B cell (primary cell): ENCODE measurements around the gene CCDC107. TPM values are rescaled to one million over a fixed set of nuclear protein-coding genes. Genes with fewer than 3 reads are reported as not detected.

Source experiments
- ATAC-seq: fragments of 200-7000 bp; cut with Tn5 transposase; one replicate; pipeline ENCODE4 v1.10.0; 2021; ENCODE audit warnings: low read depth, mild to moderate bottlenecking, moderate number of reproducible peaks, moderate library complexity
- CTCF ChIA-PET: fragments of 350-600 bp; sonication (Branson Sonifier 250); formaldehyde crosslinking; loops from one replicate; lab custom pipeline; 2021; ENCODE audit warnings: antibody characterized with exemption, inconsistent platforms; lab: Charles Lee
- POLR2A ChIA-PET: fragments of 350-600 bp; sonication (Branson Sonifier 250); formaldehyde crosslinking; loops from one replicate; lab custom pipeline; 2021; ENCODE audit warnings: antibody characterized with exemption; lab: Charles Lee
- DNase-seq: peaks from one replicate; pipeline ENCODE4 v3.0.0; 2013
- H2AFZ ChIP-seq: 2 replicates; pipeline ENCODE4 v1.6.1; 2012; ENCODE audit warnings: mild to moderate bottlenecking, low read depth, low read length; ENCODE audit not compliant: insufficient read depth, poor library complexity, severe bottlenecking
- H3K27ac ChIP-seq, 2 donors: 1 replicate in 1 of 2; 2 replicates in 1 of 2; pipeline ENCODE4 v1.5.1; 2012 to 2013; ENCODE audit warnings: low read length in 2 of 2, mild to moderate bottlenecking in 2 of 2, moderate library complexity in 1 of 2
- H3K27me3 ChIP-seq, 4 experiments: fragments of 200-600 bp in 1 of 4; sonication (generic) in 1 of 4; replicated peaks in 1 of 4; 1 replicate in 2 of 4; 2 replicates in 2 of 4; pipeline versions ENCODE4 v1.6.1 to v1.7.0; 2013 to 2016; ENCODE audit warnings: low read length in 3 of 4, mild to moderate bottlenecking in 2 of 4, mixed read lengths in 1 of 4, moderate library complexity in 1 of 4; ENCODE audit not compliant: insufficient read depth in 4 of 4, control insufficient read depth in 3 of 4; ENCODE audit errors: control extremely low read depth in 1 of 4
- H3K36me3 ChIP-seq, 2 experiments: replicated peaks in 1 of 2; 1 replicate in 1 of 2; 2 replicates in 1 of 2; pipeline versions ENCODE4 v1.6.1 to v1.7.1; 2013; ENCODE audit warnings: low read length in 1 of 2; ENCODE audit not compliant: insufficient read depth in 2 of 2, control insufficient read depth in 1 of 2; ENCODE audit errors: control extremely low read depth in 1 of 2, extremely low read depth in 1 of 2
- H3K4me1 ChIP-seq, 2 donors: fragments of 200-600 bp in 1 of 2; sonication (generic) in 1 of 2; 1 replicate in 1 of 2; 2 replicates in 1 of 2; pipeline versions ENCODE4 v1.5.1 to v1.6.1; 2013 to 2017; ENCODE audit warnings: low read length in 2 of 2; ENCODE audit not compliant: control insufficient read depth in 2 of 2, insufficient read depth in 2 of 2
- H3K4me2 ChIP-seq: replicated peaks from 2 replicates; pipeline ENCODE3; 2012; ENCODE audit warnings: mild to moderate bottlenecking, low read depth, low read length; ENCODE audit not compliant: poor library complexity, severe bottlenecking
- H3K4me3 ChIP-seq, 5 experiments: fragments of 200-600 bp in 1 of 5; sonication (generic) in 1 of 5; 1 replicate in 3 of 5; 2 replicates in 2 of 5; pipeline versions ENCODE4 v1.5.1 to v1.7.0; 2011 to 2016; ENCODE audit warnings: low read length in 4 of 5, mild to moderate bottlenecking in 4 of 5, low read depth in 2 of 5, control low read depth in 1 of 5, moderate library complexity in 1 of 5; ENCODE audit not compliant: insufficient read depth in 1 of 5; ENCODE audit errors: control extremely low read depth in 1 of 5, extremely low read depth in 1 of 5
- H3K79me2 ChIP-seq: fragments of 200-600 bp; sonication (generic); one replicate; pipeline ENCODE4 v1.6.0; 2016; ENCODE audit warnings: low read length; ENCODE audit not compliant: control insufficient read depth, insufficient read depth
- H3K9ac ChIP-seq: fragments of 200-600 bp; sonication (generic); 2 replicates; pipeline ENCODE4 v1.6.1; 2017; ENCODE audit warnings: mild to moderate bottlenecking, low read length, moderate library complexity
- H3K9me3 ChIP-seq, 3 donors: one replicate each; pipeline versions ENCODE4 v1.6.1 to v1.7.1; 2013; ENCODE audit warnings: low read length in 2 of 3; ENCODE audit not compliant: control insufficient read depth in 2 of 3, insufficient read depth in 1 of 3; ENCODE audit errors: control extremely low read depth in 1 of 3
- H4K20me1 ChIP-seq: 2 replicates; pipeline ENCODE4 v1.6.0; 2012; ENCODE audit warnings: mild to moderate bottlenecking, low read length; ENCODE audit not compliant: insufficient read depth, control insufficient read depth, poor library complexity, severe bottlenecking
- H3K27ac Mint-ChIP-seq: one replicate; pipeline ENCODE4 v1.8.0; 2021; ENCODE audit warnings: mixed read lengths
- H3K27me3 Mint-ChIP-seq: one replicate; pipeline ENCODE4 v1.8.0; 2021; ENCODE audit warnings: mixed read lengths
- H3K4me1 Mint-ChIP-seq: one replicate; pipeline ENCODE4 v1.8.0; 2021; ENCODE audit warnings: mixed read lengths
- H3K4me3 Mint-ChIP-seq: one replicate; pipeline ENCODE4 v1.8.0; 2021; ENCODE audit warnings: mixed read lengths
- H3K9me3 Mint-ChIP-seq: one replicate; pipeline ENCODE4 v1.8.0; 2022; ENCODE audit warnings: mixed read lengths; ENCODE audit not compliant: insufficient read depth
- EZH2 ChIP-seq: IDR thresholded peaks from 2 replicates; pipeline ENCODE4 v1.6.1; 2012; ENCODE audit warnings: borderline replicate concordance, low read depth, mild to moderate bottlenecking, moderate library complexity, low read length; ENCODE audit not compliant: insufficient read depth, poor library complexity, severe bottlenecking
- WGBS: methylation state at CpG from one replicate; pipeline ENCODE4 v1.1.5; 2013; ENCODE audit warnings: missing lambda C conversion rate; ENCODE audit not compliant: insufficient coverage; 5-methylcytosine and 5-hydroxymethylcytosine counted together
- intact Hi-C: fragments of 100-400 bp; cut with micrococcal nuclease; formaldehyde crosslinking; loops from one replicate; pipeline ENCODE4 v1.10.0; 2022
- polyA plus RNA-seq: library from polyadenylated mRNA; depleted of rRNA; stranded (reverse); fragments of >200 nt; gene quantifications from 2 replicates; pipeline ENCODE4 v1.2.3, GENCODE V29; 2012
- total RNA-seq, 2 donors: library from RNA; stranded (reverse); fragments of 120-200 nt in 1 of 2; gene quantifications; 1 replicate in 1 of 2; 2 replicates in 1 of 2; pipeline versions ENCODE4 v1.2.3 to v1.2.4, GENCODE V29; 2013 to 2022
- TF ChIP-seq, protein P1 (sequence below): fragments of 200-600 bp; IDR thresholded peaks from one replicate; pipeline ENCODE4 v1.8.0; 2022; ENCODE audit warnings: antibody characterized with exemption, mild to moderate bottlenecking

Gene CCDC107
- total and polyA plus RNA-seq, 2 donors (not counting 1 experiment from before 2014, with no cell fraction given): 22.5 to 33.8 TPM

DNA sequence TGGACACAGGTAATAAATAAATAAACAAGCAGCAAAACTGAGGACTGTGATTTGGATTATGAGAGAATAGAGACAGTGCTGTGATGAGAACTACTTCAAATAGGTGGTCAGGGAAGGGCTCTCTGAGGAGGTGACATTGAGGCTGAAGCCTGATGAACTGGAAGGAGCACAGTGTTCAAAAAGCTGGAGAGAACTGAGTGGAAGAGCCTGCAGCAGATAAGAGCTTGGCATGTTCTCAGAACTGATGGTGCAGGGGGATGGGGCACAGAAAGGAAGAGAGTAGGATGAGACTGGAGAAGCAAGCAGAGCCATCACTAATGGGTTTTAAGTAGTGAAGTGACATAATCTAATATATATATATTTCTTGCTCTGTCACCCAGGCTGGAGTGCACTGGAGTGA lies 42.9 kb downstream of the CCDC107 start:
- Histone ChIP-seq H3K9ac (no peak overlapping the region), H3K27me3 (no peaks in the 10 kb centered on the region), H3K4me2 (no peak overlapping the region), H4K20me1 (peaks cover 16% of the 10 kb centered on the region), H3K4me3 (no peak overlapping the region), H3K9me3 (no peaks in the 10 kb centered on the region), H3K36me3 (peaks cover 4 to 96% of the 10 kb centered on the region in 2 experiments), H3K27ac (no peak overlapping the region), H2AFZ (no peak overlapping the region), H3K79me2 (no peaks in the 10 kb centered on the region), H3K4me1 (peaks cover 0 to 7% of the 10 kb centered on the region in 2 donors)
- no peak overlapping the region for H3K27ac Mint-ChIP-seq
- ATAC-seq (no peak), DNase-seq (no peak)
- ChIA-PET POLR2A (no interaction called here), CTCF (interaction anchor here (0.9 to 8.8 kb wide), 6 partner anchors 13 to 88 kb away, joined by 3 to 140 read pairs (median 3); partner anchors contain the start of genes ARHGEF39, CCDC107 and RMRP)
- no peaks in the 10 kb centered on the region for H3K9me3 Mint-ChIP-seq
- intact Hi-C loops: no loop called here
- no peaks in the 10 kb centered on the region for H3K27me3 Mint-ChIP-seq
- no peak for TF ChIP-seq EZH2
- TF ChIP-seq, protein P1, sequence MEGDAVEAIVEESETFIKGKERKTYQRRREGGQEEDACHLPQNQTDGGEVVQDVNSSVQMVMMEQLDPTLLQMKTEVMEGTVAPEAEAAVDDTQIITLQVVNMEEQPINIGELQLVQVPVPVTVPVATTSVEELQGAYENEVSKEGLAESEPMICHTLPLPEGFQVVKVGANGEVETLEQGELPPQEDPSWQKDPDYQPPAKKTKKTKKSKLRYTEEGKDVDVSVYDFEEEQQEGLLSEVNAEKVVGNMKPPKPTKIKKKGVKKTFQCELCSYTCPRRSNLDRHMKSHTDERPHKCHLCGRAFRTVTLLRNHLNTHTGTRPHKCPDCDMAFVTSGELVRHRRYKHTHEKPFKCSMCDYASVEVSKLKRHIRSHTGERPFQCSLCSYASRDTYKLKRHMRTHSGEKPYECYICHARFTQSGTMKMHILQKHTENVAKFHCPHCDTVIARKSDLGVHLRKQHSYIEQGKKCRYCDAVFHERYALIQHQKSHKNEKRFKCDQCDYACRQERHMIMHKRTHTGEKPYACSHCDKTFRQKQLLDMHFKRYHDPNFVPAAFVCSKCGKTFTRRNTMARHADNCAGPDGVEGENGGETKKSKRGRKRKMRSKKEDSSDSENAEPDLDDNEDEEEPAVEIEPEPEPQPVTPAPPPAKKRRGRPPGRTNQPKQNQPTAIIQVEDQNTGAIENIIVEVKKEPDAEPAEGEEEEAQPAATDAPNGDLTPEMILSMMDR: no peak
- H3K4me3 Mint-ChIP-seq: no peak overlapping the region
- peaks cover 8% of the 10 kb centered on the region for H3K4me1 Mint-ChIP-seq

DNA sequence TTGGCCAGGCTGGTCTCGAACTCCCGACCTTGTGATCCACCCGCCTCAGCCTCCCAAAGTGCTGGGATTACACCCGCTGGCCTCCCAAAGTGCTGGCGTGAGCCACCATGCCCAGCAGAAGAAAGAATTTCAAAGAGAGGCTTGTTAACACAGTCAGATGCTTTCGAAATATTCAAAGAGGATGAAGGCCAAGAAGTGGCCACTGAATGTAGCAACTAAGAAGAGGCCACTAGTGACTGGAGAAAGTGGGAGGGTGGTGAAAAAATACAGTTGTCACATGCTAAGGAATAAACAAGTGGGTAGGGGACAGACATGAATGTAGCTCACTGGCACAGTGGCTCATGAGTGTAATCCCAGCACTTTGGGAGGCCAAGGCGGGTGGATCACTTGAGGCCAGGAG lies 44.6 kb downstream of the CCDC107 start:
- Histone ChIP-seq H2AFZ (no peak overlapping the region), H3K27me3 (no peaks in the 10 kb centered on the region), H3K4me3 (no peak overlapping the region), H3K36me3 (peaks cover 4 to 98% of the 10 kb centered on the region in 2 experiments), H3K4me2 (no peak overlapping the region), H3K79me2 (peaks cover 2% of the 10 kb centered on the region), H3K9me3 (no peaks in the 10 kb centered on the region), H4K20me1 (peaks cover 25% of the 10 kb centered on the region), H3K4me1 (no peaks in the 10 kb centered on the region), H3K27ac (no peak overlapping the region), H3K9ac (no peak overlapping the region)
- Mint-ChIP-seq H3K27ac (no peak overlapping the region), H3K4me3 (no peak overlapping the region), H3K27me3 (no peaks in the 10 kb centered on the region), H3K4me1 (no peaks in the 10 kb centered on the region), H3K9me3 (no peaks in the 10 kb centered on the region)
- WGBS: 99% methylated on average over 6 of the region's 7 CpGs
- POLR2A ChIA-PET: no interaction called here
- CTCF ChIA-PET: no interaction called here
- TF ChIP-seq EZH2: no peak
- TF ChIP-seq, protein P1: no peak
- intact Hi-C loops: no loop called here
- DNase-seq: no peak
- ATAC-seq: no peak
